Left lung (tissue), 10 donors: ENCODE results near the gene YY1. TPM values are rescaled to one million over a fixed set of nuclear protein-coding genes. Genes with fewer than 3 reads are reported as not detected.
"Not testable (repeated sequence)": the region's sequence is repeated elsewhere in the genome, so short reads cannot be mapped to it uniquely, and the experiment has no call there.

Experiments used
- ATAC-seq: fragments of 200-7000 bp; cut with Tn5 transposase; one replicate; pipeline ENCODE4 v1.9.1; 2020; ENCODE audit warnings: moderate library complexity
- DNase-seq, 4 donors: peaks; one replicate each; pipeline ENCODE4 v3.0.0-alpha.2; 2013 to 2020
- H3K27ac ChIP-seq, 2 donors: fragments of 200-600 bp; sonication (generic) in 1 of 2; one replicate each; pipeline versions ENCODE4 v1.5.0 to v1.8.0; 2020 to 2021
- H3K27me3 ChIP-seq, 2 donors: fragments of 200-600 bp; sonication (generic) in 1 of 2; one replicate each; pipeline versions ENCODE4 v1.5.0 to v1.8.0; 2020 to 2021
- H3K36me3 ChIP-seq, 2 donors: fragments of 200-600 bp; sonication (generic) in 1 of 2; one replicate each; pipeline versions ENCODE4 v1.5.0 to v1.8.0; 2020 to 2021
- H3K4me1 ChIP-seq, 2 donors: fragments of 200-600 bp; one replicate each; pipeline ENCODE4 v1.8.0; 2021
- H3K4me3 ChIP-seq, 2 donors: fragments of 200-600 bp; sonication (generic) in 1 of 2; one replicate each; pipeline versions ENCODE4 v1.5.0 to v1.8.0; 2020 to 2021; ENCODE audit warnings: mild to moderate bottlenecking in 1 of 2
- H3K9me3 ChIP-seq, 2 donors: fragments of 200-600 bp; sonication (generic) in 1 of 2; one replicate each; pipeline versions ENCODE4 v1.5.0 to v1.8.0; 2020 to 2021
- CTCF ChIP-seq, 2 donors: fragments of 200-600 bp; sonication (generic) in 1 of 2; IDR thresholded peaks; one replicate each; pipeline versions ENCODE4 v1.5.0 to v1.8.0; 2021; ENCODE audit warnings: antibody characterized with exemption in 2 of 2
- intact Hi-C, 2 donors: fragments of 100-400 bp; cut with DNase I; formaldehyde crosslinking; loops; one replicate each; pipeline versions ENCODE4 v1.11.2 to v1.14.2; 2022
- polyA plus RNA-seq, 6 donors: library from polyadenylated mRNA; unstranded; fragments of 120-200 nt; gene quantifications; one replicate each; pipeline ENCODE4 v1.2.1, GENCODE V29; 2013; ENCODE audit not compliant: insufficient read length in 6 of 6
- total RNA-seq, 2 donors: library from RNA; stranded (reverse); fragmentation: NEBNext Ultra II Directional; extraction: Animal tissue kit (Norgen Biotek cat#: 25700); gene quantifications; one replicate each; pipeline ENCODE4 v1.2.1, GENCODE V29; 2021
- donor health status: DM: no; HTN: yes; CAD: no.
- donor health status: DM: no; HTN: no; CAD: no.

YY1 gene
- total and polyA plus RNA-seq, 8 donors = 57.4 to 129 (median 119) TPM

DNA sequence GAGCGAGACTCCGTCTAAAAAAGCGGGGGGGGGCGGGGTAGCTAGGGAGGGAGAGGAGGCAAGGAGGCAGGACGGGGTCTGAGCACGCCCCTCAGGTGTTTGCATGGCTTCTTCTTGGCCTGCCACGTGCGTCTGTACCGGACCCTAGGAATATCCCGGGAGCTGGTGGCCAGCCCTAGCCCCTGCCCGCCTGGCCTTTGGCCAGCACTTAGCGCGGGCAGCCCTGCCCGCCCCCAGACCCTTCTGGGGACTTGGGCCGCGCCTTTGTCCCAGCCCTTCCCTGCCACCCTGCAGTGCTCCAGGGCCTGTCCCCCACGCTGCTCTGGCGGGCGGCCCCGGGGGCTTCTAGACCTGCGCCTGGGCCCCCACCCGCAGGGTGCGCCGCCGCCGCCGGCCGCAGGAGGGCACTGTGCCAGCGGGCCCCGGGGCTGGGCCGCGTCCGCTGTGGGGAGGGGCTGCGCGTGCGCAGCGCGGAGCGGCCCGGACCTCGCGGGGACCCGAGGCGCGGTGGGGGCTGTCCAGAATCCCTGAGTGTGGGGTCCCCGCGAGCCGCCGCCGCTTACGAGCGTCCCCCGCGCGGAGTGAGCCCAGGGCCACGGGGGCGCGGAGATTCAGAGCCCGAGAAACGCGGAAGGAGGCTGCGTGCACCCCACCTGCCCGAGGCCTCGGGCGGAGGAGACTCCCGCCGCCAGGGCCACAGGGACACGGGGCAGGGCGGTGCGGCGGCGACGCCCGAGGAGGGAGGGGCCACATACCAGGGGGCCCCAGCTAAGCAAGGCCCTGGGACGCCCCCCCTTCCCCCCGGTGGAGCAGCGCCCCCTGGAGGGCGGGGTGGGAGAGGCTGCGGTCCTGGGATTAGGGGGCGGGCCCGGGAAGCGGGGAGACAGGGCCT lies 46.3 kb downstream of the YY1 start:
- ATAC-seq (peak; percentile 88), DNase-seq (peak in 3 of 4 donors; percentile 70 to 97 (median 81))
- Histone ChIP-seq H3K9me3 (no peaks in the 10 kb centered on the region), H3K27me3 (no peaks in the 10 kb centered on the region), H3K4me3 (peak overlapping the region; percentile 68 to 79), H3K4me1 (peaks cover 12 to 43% of the 10 kb centered on the region in 2 donors), H3K27ac (peak overlapping the region; percentile 84 to 88), H3K36me3 (no peaks in the 10 kb centered on the region)
- intact Hi-C loops = no loop called here
- TF ChIP-seq CTCF (IDR thresholded peaks at IDR 0.05) = peak; percentile 65 to 70

DNA sequence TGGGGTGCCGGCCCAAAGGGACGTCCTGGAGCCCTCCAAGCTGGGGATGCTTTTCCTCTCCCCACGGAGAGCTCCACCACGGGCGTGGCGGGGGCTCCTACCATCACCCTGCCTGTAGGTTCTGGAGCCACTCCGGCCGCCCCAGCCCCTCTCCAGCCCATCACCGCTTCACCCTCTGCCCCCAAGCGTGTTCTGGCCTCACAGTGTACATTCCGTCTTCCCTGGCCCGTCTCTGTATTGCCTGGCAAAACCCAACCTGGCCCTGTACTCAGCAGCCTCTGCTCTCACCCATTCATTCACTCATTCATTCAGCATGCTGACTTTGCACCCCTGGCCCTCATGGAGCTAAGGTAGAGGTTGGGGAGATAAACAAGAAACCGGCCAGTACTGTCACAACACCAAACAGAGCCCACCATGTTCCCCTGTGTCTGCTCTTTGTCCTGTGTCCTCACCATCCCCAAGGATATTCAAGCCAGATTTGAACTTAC lies 47.0 kb downstream of the YY1 start:
- Histone ChIP-seq H3K36me3 (peaks cover 0 to 5% of the 10 kb centered on the region in 2 donors), H3K4me3 (peak overlapping the region; percentile 68 to 79), H3K27me3 (no peaks in the 10 kb centered on the region), H3K27ac (peak overlapping the region; percentile 84 to 88), H3K4me1 (peaks cover 11 to 37% of the 10 kb centered on the region in 2 donors), H3K9me3 (no peaks in the 10 kb centered on the region)
- DNase-seq = no peak
- TF ChIP-seq CTCF (IDR thresholded peaks at IDR 0.05) = no peak
- intact Hi-C loops = no loop called here
- no peak for ATAC-seq

DNA sequence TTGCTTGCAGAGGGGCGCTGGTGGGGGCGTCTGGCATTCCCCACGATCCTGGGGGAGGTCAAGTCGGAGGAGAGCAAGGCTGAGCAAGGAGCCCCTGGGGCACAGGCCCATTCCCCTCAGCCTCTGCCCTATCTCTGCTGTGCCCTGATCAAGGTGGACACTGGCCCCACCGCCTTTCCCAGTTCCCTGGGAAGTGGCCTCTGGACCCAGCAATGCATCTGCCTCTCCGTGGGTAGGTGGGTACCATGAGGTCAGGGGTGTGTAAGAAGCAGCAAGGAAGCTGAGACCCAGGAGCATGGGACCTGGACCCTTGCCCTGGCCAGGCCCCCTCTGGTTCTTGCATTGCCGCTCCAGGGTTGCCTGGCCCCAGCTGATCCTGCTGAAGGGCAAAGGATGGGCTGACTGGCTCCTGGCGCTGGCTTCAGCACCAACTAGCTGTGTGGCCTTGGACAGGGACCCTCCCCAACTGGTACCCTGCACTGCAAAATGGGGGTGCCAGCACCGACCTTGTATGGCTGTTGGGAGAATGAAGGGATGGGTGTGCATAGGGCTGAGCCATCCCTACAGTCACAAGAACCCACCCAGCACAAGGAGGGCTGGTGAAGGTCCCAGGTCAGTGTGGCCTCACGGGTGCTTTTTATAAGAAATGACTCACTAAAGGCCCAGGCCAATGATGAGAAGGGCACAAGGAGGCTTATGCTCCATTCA lies 47.7 kb downstream of the YY1 start:
- intact Hi-C loops = no loop called here

GRCh38 chr14:100287202-100287997 lies 48.5 kb downstream of the YY1 start:
- peaks cover 0 to 20% of the 10 kb centered on the region in 2 donors for H3K36me3 ChIP-seq
- no peak for ATAC-seq
- H3K27ac ChIP-seq = no peak overlapping the region
- H3K4me3 ChIP-seq = no peak overlapping the region
- peaks cover 6 to 24% of the 10 kb centered on the region in 2 donors for H3K4me1 ChIP-seq
- no peaks in the 10 kb centered on the region for H3K9me3 ChIP-seq
- no peak for TF ChIP-seq CTCF (IDR thresholded peaks at IDR 0.05)
- H3K27me3 ChIP-seq = no peaks in the 10 kb centered on the region
- DNase-seq = no peak
- intact Hi-C loops = no loop called here

More for the DNA sequence above, 47.7 kb downstream of the YY1 start:
- ATAC-seq = no peak
- DNase-seq = no peak
- no peak for TF ChIP-seq CTCF (IDR thresholded peaks at IDR 0.05)
- H3K27me3 ChIP-seq = no peaks in the 10 kb centered on the region
- H3K36me3 ChIP-seq = peaks cover 0 to 12% of the 10 kb centered on the region in 2 donors
- H3K9me3 ChIP-seq = no peaks in the 10 kb centered on the region
- no peak overlapping the region for H3K27ac ChIP-seq
- peaks cover 6 to 30% of the 10 kb centered on the region in 2 donors for H3K4me1 ChIP-seq
- H3K4me3 ChIP-seq = no peak overlapping the region

DNA sequence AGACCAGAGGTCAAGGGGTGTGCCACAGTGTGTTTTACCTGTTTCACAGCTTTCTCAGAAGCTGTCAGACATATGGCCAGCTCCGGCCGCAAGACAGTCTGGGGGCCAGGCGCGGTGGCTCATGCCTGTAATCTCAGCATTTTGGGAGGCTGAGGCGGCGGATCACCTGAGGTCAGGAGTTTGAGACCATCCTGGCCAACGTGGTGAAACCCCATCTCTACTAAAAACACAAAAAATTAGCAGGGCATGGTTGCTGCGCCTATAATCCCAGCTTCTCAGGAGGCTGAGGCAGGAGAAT lies 49.0 kb downstream of the YY1 start:
- Histone ChIP-seq H3K4me1 (peaks cover 6 to 19% of the 10 kb centered on the region in 2 donors), H3K36me3 (peaks cover 0 to 25% of the 10 kb centered on the region in 2 donors)
- H3K27ac ChIP-seq, DNase-seq, H3K4me3 ChIP-seq, ATAC-seq, intact Hi-C loops, H3K27me3 ChIP-seq, H3K9me3 ChIP-seq: not testable (repeated sequence)
